Left kidney (tissue), 8 donors: ENCODE data around the gene SWAP70. TPM values are rescaled to one million over a fixed set of nuclear protein-coding genes. Genes with fewer than 3 reads are reported as not detected.
"Not testable (repeated sequence)": the region's sequence is repeated elsewhere in the genome, so short reads cannot be mapped to it uniquely, and the experiment has no call there.

Source experiments
- DNase-seq: peaks from one replicate; pipeline ENCODE4 v3.0.0-alpha.2; 2013
- long read RNA-seq, 8 donors: transcript quantifications; one replicate each; lab custom pipeline, GENCODE V29; 2026
- polyA plus RNA-seq: library from polyadenylated mRNA; unstranded; fragments of 120-200 nt; gene quantifications from one replicate; pipeline ENCODE4 v1.2.1, GENCODE V29; 2013; ENCODE audit not compliant: insufficient read length

SWAP70 gene
- polyA plus RNA-seq, result 25.9 TPM
- long read RNA-seq, donor 1, full-length matches to known transcripts, result 7 of 14 reads
- long read RNA-seq, donor 1, partial matches to known transcripts, result 7 of 14 reads
- long read RNA-seq, donor 1, other reads (novel, unspliced or antisense), result 0 of 14 reads
- long read RNA-seq, donor 2, full-length matches to known transcripts, result 5 of 14 reads
- long read RNA-seq, donor 2, partial matches to known transcripts, result 9 of 14 reads
- long read RNA-seq, donor 2, other reads (novel, unspliced or antisense), result 0 of 14 reads
- long read RNA-seq, donor 3, full-length matches to known transcripts, result 6 of 6 reads
- long read RNA-seq, donor 3, partial matches to known transcripts, result 0 of 6 reads
- long read RNA-seq, donor 3, other reads (novel, unspliced or antisense), result 0 of 6 reads
- long read RNA-seq, donor 4, full-length matches to known transcripts, result 1 of 1 reads
- long read RNA-seq, donor 4, partial matches to known transcripts, result 0 of 1 reads
- long read RNA-seq, donor 4, other reads (novel, unspliced or antisense), result 0 of 1 reads
- long read RNA-seq, donor 5, full-length matches to known transcripts, result 9 of 9 reads
- long read RNA-seq, donor 5, partial matches to known transcripts, result 0 of 9 reads
- long read RNA-seq, donor 5, other reads (novel, unspliced or antisense), result 0 of 9 reads
- long read RNA-seq, donor 6, full-length matches to known transcripts, result 3 of 9 reads
- long read RNA-seq, donor 6, partial matches to known transcripts, result 6 of 9 reads
- long read RNA-seq, donor 6, other reads (novel, unspliced or antisense), result 0 of 9 reads
- long read RNA-seq, donor 7, full-length matches to known transcripts, result 8 of 8 reads
- long read RNA-seq, donor 7, partial matches to known transcripts, result 0 of 8 reads
- long read RNA-seq, donor 7, other reads (novel, unspliced or antisense), result 0 of 8 reads
- long read RNA-seq, donor 8, full-length matches to known transcripts, result 2 of 8 reads
- long read RNA-seq, donor 8, partial matches to known transcripts, result 6 of 8 reads
- long read RNA-seq, donor 8, other reads (novel, unspliced or antisense), result 0 of 8 reads

GRCh38 chr11:9663699-9664275 is at the start of gene SWAP70:
Gene SWAP70 (plus strand): TSS chr11:9664077. CDS start chr11:9664180, 103 bp downstream.
- peak; percentile 82 for DNase-seq

DNA sequence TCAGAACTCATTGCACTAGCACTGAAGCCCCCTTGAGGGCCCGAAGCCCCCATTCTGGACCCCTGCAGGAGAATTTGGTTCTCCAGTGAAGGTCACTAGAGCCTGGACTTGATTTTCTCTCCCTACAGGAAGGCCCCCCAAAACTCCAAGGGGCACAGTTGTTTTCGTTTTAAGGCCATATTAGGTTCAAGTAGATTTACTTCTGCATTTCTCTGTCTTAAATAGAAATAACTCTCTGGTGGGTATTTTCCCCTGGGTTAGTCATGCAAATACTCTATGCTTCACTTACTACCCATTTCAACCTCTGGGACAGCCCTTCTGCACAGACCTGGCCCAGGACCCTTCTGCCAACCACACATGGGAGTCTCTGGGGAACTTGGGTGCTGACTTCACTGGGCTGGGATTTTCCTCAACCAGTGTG is 48.8 kb upstream of the SWAP70 start:
- DNase-seq, result no peak

DNA sequence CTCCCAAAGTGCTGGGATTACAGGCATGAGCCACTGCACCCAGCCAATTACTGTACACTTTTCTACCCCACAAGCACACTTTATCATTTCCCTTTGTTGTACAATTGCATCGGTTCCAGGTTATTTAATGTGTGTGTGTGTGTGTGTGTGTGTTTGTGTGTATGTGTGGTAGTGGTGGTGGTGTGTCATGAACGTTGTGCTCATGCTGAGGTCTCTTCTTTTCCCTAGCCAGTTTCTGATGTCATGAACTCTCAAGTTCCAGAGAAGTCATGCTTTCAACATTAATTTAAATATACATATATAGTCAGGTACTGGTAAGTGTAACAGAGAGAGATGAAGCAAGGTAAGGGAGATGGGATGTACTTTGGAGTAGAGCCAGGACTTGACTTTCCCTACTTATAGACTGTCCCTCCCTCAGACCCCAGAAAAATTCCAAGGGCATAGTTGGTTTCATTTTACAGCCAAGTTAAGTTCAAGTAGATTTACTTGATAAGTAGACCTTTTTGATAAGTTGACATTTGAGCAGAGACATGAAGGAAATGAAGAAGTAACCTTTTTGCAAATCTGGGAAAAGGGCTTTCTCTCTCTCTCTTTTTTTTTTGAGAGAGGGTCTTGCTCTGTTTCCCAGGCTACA is 47.7 kb upstream of the SWAP70 start:
- DNase-seq, result no peak

DNA sequence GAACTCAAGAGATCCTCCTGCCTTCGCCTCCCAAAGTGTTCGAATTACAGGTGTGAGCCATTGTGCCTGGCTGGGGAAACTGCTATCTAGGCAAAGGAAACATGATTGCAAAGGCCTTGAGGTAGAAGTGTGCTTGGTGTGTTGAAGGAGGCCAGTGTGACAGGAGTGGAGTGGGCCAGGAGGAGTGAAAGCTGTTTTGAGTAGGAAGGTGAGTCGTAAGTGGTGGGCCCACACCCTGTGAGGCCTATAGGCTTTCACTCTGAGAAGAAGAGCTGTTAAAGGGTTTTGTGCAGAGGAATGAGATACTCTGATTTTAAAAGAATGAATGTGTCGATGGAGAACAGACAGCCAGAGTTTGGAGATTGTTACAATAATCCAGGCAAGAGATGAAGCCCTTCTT is 47.0 kb upstream of the SWAP70 start:
- DNase-seq, result no peak

- DNase-seq, result no peak
Measured at GRCh38 chr11:9617940-9618339, 45.9 kb upstream of the SWAP70 start.

- DNase-seq, result no peak
Measured at GRCh38 chr11:9619004-9619403, 44.9 kb upstream of the SWAP70 start.

DNA sequence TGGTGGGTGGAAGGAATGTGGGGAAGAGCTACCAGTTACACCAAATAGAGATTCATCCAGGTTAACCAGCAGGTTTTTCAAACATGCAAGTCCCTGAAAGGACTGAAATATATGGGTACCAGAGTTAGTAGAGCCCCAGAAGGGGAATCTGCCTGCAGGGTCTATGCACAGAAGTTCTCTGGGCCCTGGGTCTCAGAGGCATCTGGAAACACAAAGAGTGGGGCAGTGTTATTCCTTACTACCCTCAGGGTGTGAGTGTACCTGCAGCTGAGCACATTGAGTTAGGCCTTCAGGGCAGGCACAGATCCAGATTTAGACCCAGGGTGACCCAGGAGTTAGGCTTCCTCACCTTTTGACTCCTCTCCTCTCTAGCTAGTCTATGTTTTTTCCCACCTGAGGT is 43.9 kb upstream of the SWAP70 start:
- DNase-seq, result no peak

DNA sequence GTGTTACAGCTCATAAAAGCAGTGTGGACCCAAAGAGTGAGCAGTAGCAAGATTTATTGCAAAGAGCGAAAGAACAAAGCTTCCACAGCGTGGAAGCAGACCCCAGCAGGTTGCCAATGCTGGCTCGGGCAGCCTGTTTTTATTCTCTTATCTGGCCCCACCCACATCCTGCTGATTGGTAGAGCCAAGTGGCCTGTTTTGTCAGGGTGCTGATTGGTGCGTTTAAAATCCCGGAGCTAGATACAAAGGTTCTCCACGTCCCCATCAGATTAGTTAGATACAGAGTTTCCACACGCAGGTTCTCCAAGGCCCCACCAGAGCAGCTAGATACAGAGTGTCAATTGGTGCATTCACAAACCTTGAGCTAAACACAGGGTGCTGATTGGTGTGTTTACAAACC is 41.5 kb upstream of the SWAP70 start:
- DNase-seq, result not testable (repeated sequence)

GRCh38 chr11:9623053-9623452 is 40.8 kb upstream of the SWAP70 start:
- DNase-seq, result not testable (repeated sequence)

GRCh38 chr11:9624448-9624847 is 39.4 kb upstream of the SWAP70 start:
- DNase-seq, result no peak

DNA sequence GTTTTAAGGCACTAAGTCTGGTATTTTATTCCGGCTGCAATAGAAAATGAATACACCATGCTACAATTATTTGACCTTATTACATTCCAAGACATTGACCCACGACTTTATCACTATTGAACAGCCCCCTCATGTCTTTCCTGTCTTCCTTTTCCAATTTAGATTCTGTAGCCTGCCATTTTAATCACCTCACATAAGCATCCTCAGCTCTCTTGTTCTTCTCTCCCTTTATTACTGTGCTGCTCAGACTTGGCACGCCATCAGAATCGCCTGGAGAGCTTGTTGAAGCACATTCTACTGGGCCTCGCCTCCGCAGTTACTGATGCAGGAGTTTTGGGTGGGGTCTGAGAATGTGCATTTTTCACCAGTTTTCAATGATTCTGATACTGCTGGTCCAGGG is 38.7 kb upstream of the SWAP70 start:
- DNase-seq, result no peak

GRCh38 chr11:9625728-9626127 is 38.1 kb upstream of the SWAP70 start:
- DNase-seq, result no peak

- no peak for DNase-seq
Measured at GRCh38 chr11:9626496-9627394, 37.1 kb upstream of the SWAP70 start.

DNA sequence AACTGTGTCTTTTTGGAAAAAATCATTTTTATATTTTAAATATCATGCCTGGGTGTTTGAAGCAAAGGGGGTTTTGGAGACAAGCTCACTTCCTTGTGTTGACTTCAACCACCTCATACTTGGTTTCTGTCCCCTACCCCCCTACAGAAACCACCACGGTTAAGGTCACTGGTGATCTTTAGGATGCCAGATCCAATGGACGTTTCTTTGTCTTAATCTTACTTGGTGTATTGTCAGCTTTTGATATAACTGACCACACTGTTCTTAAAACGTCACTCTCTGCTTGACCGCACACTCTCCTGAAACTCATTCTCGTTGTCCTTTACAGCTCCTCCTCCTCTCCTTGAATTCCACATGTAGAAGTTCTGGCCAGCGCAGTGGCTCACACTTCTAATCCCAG is 34.8 kb upstream of the SWAP70 start:
- no peak for DNase-seq

DNA sequence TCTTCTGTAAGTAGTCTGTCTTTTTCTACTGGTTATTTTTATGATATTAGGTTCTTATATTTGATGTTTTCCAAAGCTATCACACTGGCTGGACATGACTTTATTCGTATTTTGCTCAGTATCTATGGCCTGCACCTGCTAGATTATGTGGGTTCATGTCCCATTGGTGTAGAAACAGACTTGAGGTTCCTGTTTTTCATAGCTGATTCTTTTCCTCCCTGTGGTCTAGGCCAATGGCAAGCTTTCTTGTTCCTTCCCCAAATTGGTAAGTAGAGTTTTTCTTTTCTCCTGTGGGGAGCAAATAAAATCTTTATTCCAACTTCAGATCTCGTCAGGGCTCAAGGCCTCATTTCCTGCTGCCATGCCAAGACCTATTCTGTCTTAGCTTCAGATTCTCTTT is 30.2 kb upstream of the SWAP70 start:
- DNase-seq, result no peak

DNA sequence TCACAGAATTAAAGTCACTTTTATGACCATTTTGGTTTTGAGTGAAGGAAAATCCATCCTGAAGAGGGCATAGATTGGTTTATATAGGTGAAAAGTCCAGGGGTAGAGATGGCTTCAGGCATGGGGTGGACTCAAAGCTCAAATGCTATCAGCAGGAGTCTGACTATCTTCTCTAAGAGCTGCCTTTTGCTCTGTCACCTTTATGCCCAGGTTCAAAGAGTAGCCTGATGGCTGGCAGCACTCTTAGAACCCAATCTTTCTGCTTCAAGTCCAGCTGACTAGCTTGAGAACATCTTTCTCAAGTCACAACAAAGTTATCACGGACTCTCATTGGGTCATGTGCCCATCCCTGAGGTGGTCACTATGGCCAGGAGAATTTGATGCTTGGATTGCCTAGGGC is 27.2 kb upstream of the SWAP70 start:
- DNase-seq, result no peak

DNA sequence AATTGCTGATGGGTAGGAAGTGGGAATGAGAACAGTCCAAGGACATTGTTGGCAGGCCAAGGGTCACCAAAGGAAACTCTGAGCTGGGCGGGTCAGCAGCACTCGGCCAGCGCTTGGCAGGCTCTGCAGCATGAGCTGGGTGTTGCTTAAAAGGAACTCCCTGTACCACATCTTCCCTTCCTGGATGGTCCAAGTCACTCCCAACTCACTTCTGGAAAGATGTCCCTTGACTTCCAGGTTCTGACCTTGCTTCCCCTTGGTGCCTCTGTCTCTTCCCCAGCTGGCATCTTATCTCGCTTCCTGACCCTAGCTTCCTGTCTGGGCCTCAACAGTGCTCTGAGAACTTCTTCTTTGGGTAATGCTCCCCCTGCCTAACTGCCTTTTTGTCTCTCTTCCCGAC is 24.8 kb upstream of the SWAP70 start:
- no peak for DNase-seq

DNA sequence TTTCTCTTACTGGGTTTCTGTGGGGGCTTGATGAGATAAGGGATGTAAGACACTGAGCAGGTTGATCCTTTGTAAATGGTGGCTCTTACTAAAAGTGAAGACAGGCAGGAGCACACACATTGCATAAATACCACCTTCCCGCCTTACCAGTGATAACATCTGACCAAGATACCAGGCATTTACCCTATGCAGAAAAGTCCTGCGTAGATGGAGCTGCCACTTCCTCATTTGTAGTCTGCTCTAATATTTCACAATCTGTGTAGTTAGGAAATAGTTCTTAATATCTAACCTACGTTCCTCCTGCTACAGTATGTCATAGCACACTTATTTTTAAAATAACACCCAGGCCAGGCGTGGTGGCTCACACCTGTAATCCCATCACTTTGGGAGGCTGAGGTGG is 23.9 kb upstream of the SWAP70 start:
- no peak for DNase-seq

- no peak for DNase-seq
Measured at GRCh38 chr11:9642894-9643293, 21.0 kb upstream of the SWAP70 start.

DNA sequence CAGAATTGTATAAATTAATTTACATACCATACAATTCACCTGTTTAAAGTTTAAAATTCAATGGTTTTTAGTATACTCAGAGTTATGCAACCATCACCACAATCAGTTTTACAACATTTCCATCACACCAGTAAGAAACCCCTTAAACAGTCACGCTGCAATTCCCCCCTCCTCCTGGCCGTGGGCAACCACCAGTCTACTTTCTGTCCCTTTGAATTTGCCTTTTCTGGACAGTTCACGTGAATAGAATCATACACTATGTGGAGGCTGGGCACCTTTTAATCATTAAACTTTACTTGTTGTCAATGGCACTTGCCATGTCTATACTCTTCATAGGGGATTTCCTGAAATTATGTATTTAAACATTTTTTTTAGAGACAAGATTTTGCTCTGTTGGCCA is 20.1 kb upstream of the SWAP70 start:
- DNase-seq, result no peak

DNA sequence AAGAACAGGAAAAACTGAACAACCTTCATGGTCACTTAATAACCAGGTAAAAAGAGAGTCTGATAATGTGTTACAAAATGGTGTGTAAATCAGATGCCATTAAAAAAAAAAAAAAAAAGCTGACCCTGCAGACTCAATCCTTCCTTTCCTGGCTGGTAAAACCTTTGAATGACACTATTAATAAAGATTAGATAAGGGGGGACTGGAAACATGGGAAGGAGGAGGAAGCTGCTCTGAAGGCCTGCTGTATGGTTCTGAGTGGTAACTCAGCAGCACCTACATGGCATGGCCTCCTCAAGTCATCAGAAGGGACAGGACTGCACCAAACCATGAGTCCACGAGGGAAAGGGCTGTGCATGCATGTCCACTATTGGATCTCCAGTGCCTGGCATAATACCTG is 18.0 kb upstream of the SWAP70 start:
- no peak for DNase-seq
